Fibroblast of villous mesenchyme (primary cell): ENCODE results near the gene NDP. TPM values are rescaled to one million over a fixed set of nuclear protein-coding genes. Genes with fewer than 3 reads are reported as not detected.

Experiments used
- DNase-seq: peaks from one replicate; pipeline ENCODE4 v3.0.0-alpha.2; 2010; ENCODE audit warnings: low read depth
- H3K4me3 ChIP-seq: 2 replicates; pipeline ENCODE4 v1.5.1; 2011; ENCODE audit warnings: low read depth, mild to moderate bottlenecking, low read length
- CTCF ChIP-seq: IDR thresholded peaks from 2 replicates; pipeline ENCODE4 v1.5.1; 2012; ENCODE audit warnings: low read depth, mild to moderate bottlenecking, low read length; ENCODE audit not compliant: insufficient read depth
- total RNA-seq: library from RNA; depleted of rRNA; stranded (reverse); fragments of >200 nt; gene quantifications from 2 replicates; pipeline ENCODE4 v1.2.3, GENCODE V29; 2012

Gene NDP
- total RNA-seq, 1 donor = under 0.01 TPM

GRCh38 chrX:43963726-43964125 is 9.5 kb downstream of the NDP start:
- DNase-seq = no peak
- no peak for TF ChIP-seq CTCF
- no peak overlapping the region for H3K4me3 ChIP-seq

GRCh38 chrX:43962636-43963035 is 10.6 kb downstream of the NDP start:
- no peak for DNase-seq
- H3K4me3 ChIP-seq = no peak overlapping the region
- no peak for TF ChIP-seq CTCF

- DNase-seq = no peak
- TF ChIP-seq CTCF = no peak
- no peak overlapping the region for H3K4me3 ChIP-seq
Observed at GRCh38 chrX:43961699-43962098, 11.5 kb downstream of the NDP start.

- peak; percentile 82 for DNase-seq
- H3K4me3 ChIP-seq = no peak overlapping the region
- peak; percentile 74 for TF ChIP-seq CTCF
Observed at GRCh38 chrX:43958529-43958928, 14.7 kb downstream of the NDP start.

- DNase-seq = no peak
- H3K4me3 ChIP-seq = no peak overlapping the region
- TF ChIP-seq CTCF = no peak
Observed at GRCh38 chrX:43956034-43956433, 17.2 kb downstream of the NDP start.

GRCh38 chrX:43953218-43953617 is 20.0 kb downstream of the NDP start:
- H3K4me3 ChIP-seq = no peak overlapping the region
- TF ChIP-seq CTCF = no peak
- peak; percentile 3 for DNase-seq

GRCh38 chrX:43949669-43950068 is 23.5 kb downstream of the NDP start:
- no peak overlapping the region for H3K4me3 ChIP-seq
- DNase-seq = no peak
- TF ChIP-seq CTCF = peak; percentile 9
